NCI-H2196 treated with DMSO at 0.1 percent for 48 hours (cell line): ENCODE results near the gene SLC35A1.
A peak's percentile ranks its signal among the peaks of the same experiment; 100 is the strongest.
"Not testable (repeated sequence)": the region's sequence is repeated elsewhere in the genome, so short reads cannot be mapped to it uniquely, and the experiment has no call there.

Source experiments
- DNase-seq: peaks from one replicate; lab custom pipeline; 2025; ENCODE audit not compliant: unreplicated experiment; lab: John Stamatoyannopoulos, UW

Gene SLC35A1

DNA sequence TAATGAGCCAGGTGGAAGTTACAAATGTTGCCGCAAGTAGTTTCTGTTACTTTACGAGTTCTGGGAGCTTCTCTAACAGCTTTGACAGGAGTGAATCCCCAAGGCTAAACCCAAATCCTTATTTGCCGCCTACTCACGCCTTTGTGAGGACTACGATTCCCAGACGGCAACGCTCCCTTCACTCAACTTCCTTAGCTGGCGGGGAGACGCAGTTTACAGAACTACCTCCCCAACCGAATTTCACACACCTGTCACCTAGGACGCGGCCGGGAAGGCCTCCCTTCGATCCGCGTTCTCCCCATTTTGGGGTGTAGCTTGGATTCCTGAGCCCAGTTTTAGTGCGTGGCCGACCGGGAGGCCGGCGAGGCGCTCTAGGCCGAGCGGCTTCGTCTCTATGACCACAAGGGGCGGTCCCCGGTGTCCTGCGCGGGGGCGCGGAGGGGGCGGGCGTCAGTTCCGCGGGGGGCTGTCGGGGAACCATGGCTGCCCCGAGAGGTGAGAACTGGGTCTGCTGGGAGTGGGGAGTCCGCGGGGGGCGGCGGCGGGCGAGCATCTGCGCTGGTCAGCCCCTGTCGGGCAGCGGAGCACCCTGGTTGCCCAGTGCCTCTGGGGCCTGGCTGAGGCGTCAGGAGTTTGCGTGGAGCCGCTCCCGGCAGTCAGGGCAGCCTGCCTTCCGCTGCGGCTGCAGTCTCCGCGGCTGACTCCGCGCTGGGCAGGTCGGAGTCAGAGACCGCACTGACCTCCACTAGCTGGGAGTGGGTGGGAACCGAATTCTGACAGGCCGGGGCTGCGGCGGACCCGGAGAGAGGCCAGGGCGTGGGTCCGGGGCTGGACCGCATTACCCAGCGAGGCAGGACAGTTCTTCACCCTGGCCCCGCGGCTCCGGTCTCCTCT, at the start of gene SLC35A1:
TSS of gene SLC35A1 (plus strand) at position 450 of the 894 bp plus-strand sequence. CDS start at position 480, 30 bp downstream.
- peak; percentile 71 for DNase-seq

GRCh38 chr6:87426789-87427188, 46.0 kb upstream of the SLC35A1 start:
- DNase-seq, result no peak

DNA sequence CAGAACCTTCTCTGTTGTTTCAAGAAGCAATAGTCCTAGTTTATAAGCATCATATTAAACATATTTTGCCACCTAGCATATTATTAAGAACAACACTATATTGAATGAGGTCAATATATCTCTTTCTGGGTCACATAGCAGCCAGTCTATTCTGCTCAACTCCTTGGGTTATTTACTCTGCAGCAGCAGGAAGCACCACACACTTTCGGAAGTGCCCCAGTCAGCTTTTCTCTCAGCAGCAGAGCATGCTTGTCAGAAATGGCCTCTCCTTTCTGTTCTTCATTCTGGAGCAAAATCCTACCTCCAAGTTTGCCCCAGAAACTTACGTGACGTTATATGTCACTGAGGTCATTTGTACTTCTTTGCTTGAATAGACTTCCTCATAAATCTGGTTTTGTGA, 42.3 kb upstream of the SLC35A1 start:
- DNase-seq, result no peak

- no peak for DNase-seq
Observed at GRCh38 chr6:87431263-87431662, 41.5 kb upstream of the SLC35A1 start.

DNA sequence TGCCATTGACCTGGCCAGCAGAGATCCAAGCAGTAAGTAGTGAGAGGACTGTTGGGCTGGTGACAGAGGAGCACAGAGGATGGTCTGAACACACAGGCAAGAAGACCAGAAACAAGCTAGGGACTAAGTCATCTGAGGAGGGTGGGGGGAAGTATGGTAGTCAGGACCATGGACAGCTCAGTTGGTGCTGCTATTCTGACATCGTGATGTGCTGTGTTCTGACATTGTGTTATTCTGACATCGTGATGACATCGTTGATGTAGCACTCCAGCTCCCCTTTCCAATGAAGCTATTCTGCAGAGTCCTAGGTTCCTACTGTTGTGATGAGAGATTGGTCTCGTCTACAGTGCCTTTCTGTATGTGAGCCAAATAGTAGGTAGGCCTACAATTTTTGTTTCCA, 36.3 kb upstream of the SLC35A1 start:
- no peak for DNase-seq

GRCh38 chr6:87441711-87442110, 31.1 kb upstream of the SLC35A1 start:
- no peak for DNase-seq

DNA sequence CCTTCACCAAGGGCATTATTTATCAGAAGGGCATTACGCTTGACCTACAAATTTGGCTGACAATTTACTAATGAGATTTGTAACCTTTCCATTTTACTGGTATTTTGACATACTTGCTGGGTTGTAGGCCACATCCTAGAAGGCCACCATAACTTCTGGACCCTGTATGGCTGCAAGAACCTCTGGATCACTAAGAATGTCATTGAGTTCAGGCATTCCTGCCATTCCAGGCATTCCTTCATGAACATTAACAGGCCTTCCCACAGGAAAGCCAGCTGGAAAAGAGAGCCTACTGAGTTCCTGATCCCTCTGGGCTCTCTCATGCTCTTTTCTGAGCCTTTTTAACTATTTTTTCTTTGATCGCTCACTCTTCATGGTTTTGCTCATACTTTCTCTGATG, 28.4 kb upstream of the SLC35A1 start:
- no peak for DNase-seq

- no peak for DNase-seq
Observed at GRCh38 chr6:87465051-87465450, 7.7 kb upstream of the SLC35A1 start.

DNA sequence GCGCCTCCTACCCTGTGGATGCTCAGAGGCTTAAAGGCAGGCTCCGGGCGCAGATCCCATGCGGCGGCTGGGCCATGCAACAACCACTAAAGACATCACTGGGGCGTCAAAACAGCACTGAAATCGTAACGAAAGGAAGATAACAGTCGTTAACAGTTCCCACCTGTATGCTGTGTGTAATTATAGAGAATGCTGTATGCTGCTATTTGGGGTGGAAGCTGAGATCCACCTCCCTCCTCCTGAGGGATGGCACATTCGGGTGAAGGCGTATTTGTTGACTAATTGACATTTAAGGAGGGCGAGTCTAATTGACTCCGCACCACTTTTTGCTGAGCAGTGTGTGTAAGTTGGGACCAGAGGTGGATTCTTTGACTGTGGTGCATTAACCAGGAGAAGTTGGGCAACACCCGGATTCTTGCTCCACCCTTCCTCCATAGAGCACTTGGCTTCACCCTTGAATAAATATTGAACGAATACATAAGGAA, 687 bp downstream of the SLC35A1 start:
- DNase-seq, result no peak

DNA sequence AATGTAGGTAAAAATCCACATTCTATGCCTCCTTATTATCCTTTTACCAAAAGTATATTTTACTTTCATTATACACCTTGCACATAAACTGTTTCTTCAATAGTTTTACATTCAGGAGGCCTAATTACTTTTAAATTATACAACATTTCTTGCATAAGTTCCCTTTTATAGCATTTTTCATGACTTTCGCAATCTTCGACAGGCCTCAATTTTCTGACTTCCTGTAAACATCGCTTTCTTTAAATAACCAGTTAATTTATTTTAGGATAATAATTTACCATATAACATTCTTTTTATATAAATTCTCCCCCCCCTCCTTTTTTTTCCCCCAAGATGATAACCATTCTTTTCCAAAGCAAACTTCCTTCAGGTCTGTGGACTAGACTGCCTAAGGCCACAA, 9.2 kb downstream of the SLC35A1 start:
- DNase-seq, result no peak

DNA sequence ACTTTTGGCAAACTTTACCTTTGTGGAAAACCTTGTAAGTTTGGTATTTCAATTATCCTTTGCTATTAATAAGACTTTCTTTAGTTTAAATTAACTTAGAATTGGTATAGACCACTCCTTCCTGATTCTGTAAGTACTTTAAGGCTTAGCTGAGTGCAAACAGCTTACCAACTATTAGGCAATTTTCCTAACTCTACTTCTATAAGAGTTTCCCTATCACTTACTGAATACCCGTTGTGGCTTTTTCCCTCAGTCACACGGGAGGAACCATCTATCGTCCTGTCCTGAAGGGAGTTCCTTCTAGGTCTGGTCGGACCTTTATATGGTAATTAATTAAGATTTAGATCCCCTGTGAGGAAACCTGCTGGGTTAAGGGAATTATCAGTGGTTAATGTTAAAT, 9.6 kb downstream of the SLC35A1 start:
- no peak for DNase-seq

DNA sequence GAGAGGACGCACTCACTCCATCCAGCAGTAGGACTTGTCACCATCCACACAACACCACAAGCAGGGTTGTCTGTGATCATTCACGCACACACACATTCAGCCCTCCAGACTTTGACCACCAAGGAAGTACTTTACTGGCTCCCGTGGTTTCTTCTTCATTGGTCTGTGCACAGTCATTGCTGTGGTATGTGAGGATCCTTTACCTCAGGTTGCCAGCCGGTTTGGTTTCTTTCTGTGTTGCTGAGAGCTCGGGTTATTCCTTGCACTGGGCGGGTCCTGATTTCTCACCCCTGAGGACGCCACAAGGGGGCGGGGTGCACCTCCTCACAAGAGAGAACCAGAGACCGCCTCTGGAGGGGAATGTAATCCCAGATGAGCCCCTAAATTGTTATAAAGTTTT, 11.2 kb downstream of the SLC35A1 start:
- DNase-seq, result no peak

DNA sequence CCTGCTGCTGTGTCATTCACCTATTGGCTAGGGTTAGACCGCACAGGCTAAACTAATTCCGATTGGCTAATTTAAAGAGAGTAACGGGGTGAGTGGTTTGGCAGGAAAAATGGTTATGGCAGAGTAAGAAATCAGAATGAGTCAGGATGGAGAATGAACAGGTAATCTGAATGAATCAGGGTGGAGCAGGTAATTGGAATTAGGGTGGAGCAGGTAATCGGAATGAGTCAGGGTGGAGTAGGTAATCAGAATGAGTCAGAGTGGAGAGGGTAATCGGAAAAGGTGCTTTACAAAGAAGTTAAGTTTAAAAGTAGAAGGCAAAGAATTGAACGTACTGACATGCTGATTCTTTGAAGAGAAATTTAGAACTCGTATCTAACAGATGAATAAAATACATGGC, 11.7 kb downstream of the SLC35A1 start:
- DNase-seq, result no peak

- DNase-seq, result no peak
Observed at GRCh38 chr6:87487555-87487954, 14.8 kb downstream of the SLC35A1 start.

DNA sequence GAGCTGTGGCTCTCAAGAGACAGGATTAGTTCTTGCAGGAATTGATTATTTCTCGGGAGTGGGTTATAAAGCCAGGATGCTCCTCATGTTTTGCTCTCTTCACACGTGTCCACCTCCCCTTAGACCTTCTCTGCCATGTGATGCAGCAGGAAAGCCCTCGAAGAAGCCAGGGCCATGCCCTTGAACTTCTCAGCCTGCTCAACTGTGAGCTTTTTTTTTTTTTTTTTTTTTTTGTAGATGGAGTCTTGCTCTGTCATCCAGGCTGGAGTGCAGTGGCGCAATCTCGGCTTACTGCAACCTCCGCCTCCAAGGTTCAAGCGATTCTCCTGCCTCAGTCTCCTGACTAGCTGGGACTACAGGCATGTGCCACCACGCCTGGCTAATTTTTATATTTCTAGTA, 16.6 kb downstream of the SLC35A1 start:
- not testable (repeated sequence) for DNase-seq

- no peak for DNase-seq
Observed at GRCh38 chr6:87494761-87495422, 22.1 kb downstream of the SLC35A1 start.

- no peak for DNase-seq
Observed at GRCh38 chr6:87498048-87498447, 25.3 kb downstream of the SLC35A1 start.

GRCh38 chr6:87501809-87502572, 29.2 kb downstream of the SLC35A1 start:
- no peak for DNase-seq

DNA sequence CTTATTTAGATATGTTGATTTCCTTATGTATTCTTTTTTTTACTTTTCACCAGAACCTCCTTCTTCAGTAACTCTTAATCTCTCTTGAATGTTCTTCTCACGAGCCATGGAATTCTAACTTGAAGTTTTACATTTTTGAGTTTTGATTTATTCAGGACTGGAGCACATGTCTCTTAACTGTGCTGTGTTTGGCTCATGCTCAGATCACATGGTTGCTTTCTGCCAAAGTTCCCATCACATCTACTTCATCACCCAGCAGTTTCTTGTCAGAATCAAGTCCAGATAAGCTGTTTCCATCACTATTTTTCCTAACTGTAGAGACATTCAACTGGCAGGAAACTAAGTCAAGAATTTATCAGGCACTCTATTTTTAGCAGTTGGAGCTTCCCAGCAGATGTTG, 31.7 kb downstream of the SLC35A1 start:
- DNase-seq, result no peak

GRCh38 chr6:87514831-87515230, 42.1 kb downstream of the SLC35A1 start:
- DNase-seq, result no peak

GRCh38 chr6:87518453-87518852, 45.7 kb downstream of the SLC35A1 start:
- no peak for DNase-seq
